ENCODE results near the gene SNX9. TPM values are rescaled to one million over a fixed set of nuclear protein-coding genes. Genes with fewer than 3 reads are reported as not detected.

SNX9 gene
- polyA plus RNA-seq, 1 donor from 2014 or later, result 7.0 TPM

DNA sequence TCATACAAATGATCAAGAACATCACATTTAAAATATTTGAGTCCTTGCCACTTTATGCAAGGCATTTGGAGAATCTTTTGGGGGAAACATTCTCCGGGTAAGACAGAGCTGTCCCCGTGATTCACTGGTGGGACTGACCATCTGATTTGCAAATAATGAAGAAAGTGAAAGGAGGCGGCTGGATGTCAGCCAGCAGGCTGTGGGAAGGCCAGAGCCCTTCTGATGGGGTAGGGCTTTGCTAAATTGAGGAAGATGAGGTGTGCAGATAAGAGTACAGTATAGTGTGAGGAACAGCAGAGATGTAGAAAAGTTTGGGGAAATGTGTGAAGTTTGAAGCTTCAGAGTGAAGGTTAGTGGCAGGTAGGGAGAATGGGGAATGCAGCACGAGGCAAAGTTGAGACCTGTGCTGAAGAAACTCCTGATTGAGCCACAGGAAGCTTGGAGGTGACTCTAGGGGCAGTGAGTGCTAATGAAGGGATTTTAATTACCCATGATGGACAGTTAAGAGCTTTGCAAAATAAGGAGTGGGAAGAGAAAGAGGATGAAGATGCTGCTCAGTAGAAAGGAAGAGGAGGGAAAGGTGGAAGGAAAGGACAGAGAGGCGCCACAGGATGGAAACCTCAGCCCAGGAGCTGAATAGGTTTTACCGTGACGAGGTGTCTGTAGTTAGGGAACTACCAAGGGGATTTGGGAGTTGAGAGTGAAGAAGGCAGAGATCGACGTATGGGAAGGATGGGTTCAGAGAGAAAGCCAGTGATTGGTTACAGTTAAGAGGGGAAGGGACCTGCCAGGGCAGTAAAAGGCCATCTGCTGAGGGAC lies 68.7 kb downstream of the SNX9 start:
- Histone ChIP-seq H3K27ac (ENCODE audit: low read length) (no peak overlapping the region), H3K9me2 (ENCODE audit: insufficient read depth, low read length) (no peaks in the 10 kb centered on the region), H3F3A (ENCODE audit: insufficient read depth, low read length, poor library complexity, severe bottlenecking) (no peaks in the 10 kb centered on the region), H3K36me3 (ENCODE audit: insufficient read depth, low read length) (no peaks in the 10 kb centered on the region), H3K4me2 (ENCODE audit: low read length) (no peak overlapping the region), H3K79me2 (replicated peaks; ENCODE audit: insufficient read depth, low read length) (no peaks in the 10 kb centered on the region), H3K9me3 (ENCODE audit: low read length) (no peaks in the 10 kb centered on the region), H4K20me1 (ENCODE audit: insufficient read depth) (no peaks in the 10 kb centered on the region), H3K9ac (ENCODE audit: low read length) (no peak overlapping the region), H3K4me3 (ENCODE audit: low read length) (no peak overlapping the region), H2AFZ (ENCODE audit: low read depth, low read length) (no peak overlapping the region), H3K27me3 (ENCODE audit: insufficient read depth, low read depth, low read length) (no peaks in the 10 kb centered on the region)
- TF ChIP-seq MXI1 (conservative IDR thresholded peaks at IDR 0.05; ENCODE audit: poor library complexity, severe bottlenecking), result no peak
- no peak for TF ChIP-seq RAD21 (conservative IDR thresholded peaks at IDR 0.05)
- TF ChIP-seq, protein P1, sequence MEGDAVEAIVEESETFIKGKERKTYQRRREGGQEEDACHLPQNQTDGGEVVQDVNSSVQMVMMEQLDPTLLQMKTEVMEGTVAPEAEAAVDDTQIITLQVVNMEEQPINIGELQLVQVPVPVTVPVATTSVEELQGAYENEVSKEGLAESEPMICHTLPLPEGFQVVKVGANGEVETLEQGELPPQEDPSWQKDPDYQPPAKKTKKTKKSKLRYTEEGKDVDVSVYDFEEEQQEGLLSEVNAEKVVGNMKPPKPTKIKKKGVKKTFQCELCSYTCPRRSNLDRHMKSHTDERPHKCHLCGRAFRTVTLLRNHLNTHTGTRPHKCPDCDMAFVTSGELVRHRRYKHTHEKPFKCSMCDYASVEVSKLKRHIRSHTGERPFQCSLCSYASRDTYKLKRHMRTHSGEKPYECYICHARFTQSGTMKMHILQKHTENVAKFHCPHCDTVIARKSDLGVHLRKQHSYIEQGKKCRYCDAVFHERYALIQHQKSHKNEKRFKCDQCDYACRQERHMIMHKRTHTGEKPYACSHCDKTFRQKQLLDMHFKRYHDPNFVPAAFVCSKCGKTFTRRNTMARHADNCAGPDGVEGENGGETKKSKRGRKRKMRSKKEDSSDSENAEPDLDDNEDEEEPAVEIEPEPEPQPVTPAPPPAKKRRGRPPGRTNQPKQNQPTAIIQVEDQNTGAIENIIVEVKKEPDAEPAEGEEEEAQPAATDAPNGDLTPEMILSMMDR (IDR thresholded peaks at IDR 0.05; ENCODE audit: poor library complexity, severe bottlenecking), result no peak
- TF ChIP-seq EZH2 (IDR thresholded peaks at IDR 0.05; ENCODE audit: borderline replicate concordance, insufficient read depth, low read length, poor library complexity, severe bottlenecking), result no peak
- no peak for TF ChIP-seq TAF1 (IDR thresholded peaks at IDR 0.05; ENCODE audit: low read depth)
- TF ChIP-seq EP300 (conservative IDR thresholded peaks at IDR 0.05; ENCODE audit: poor library complexity, severe bottlenecking), result no peak
- TF ChIP-seq, protein P2, sequence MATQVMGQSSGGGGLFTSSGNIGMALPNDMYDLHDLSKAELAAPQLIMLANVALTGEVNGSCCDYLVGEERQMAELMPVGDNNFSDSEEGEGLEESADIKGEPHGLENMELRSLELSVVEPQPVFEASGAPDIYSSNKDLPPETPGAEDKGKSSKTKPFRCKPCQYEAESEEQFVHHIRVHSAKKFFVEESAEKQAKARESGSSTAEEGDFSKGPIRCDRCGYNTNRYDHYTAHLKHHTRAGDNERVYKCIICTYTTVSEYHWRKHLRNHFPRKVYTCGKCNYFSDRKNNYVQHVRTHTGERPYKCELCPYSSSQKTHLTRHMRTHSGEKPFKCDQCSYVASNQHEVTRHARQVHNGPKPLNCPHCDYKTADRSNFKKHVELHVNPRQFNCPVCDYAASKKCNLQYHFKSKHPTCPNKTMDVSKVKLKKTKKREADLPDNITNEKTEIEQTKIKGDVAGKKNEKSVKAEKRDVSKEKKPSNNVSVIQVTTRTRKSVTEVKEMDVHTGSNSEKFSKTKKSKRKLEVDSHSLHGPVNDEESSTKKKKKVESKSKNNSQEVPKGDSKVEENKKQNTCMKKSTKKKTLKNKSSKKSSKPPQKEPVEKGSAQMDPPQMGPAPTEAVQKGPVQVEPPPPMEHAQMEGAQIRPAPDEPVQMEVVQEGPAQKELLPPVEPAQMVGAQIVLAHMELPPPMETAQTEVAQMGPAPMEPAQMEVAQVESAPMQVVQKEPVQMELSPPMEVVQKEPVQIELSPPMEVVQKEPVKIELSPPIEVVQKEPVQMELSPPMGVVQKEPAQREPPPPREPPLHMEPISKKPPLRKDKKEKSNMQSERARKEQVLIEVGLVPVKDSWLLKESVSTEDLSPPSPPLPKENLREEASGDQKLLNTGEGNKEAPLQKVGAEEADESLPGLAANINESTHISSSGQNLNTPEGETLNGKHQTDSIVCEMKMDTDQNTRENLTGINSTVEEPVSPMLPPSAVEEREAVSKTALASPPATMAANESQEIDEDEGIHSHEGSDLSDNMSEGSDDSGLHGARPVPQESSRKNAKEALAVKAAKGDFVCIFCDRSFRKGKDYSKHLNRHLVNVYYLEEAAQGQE (IDR thresholded peaks at IDR 0.05; ENCODE audit: borderline replicate concordance), result no peak

DNA sequence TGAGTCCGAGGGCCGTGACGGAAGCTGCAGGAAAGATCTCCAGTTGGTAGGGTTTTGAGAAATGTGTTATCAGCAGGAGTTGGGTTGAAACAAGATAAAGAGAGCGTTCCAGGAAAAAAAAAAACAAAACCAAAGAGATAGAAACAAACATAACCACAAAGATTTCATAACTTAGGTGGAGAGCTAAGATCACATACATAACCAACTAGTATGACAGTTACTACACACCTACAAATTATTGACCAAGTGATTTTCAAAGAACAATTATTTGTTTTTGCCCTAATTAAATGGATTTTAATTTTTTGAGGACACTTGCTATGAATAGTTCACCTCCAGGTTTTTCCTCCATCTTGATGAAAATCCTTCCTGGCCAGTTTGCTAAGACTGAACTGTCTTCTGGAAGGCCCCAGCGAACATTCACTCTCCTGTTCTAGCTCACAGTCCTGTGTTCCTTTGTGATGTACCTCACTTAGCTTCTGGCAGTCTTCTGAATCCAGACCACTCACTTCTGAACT lies 69.4 kb downstream of the SNX9 start:
- Histone ChIP-seq H3K27ac (ENCODE audit: low read length) (no peak overlapping the region), H3K9ac (ENCODE audit: low read length) (no peak overlapping the region), H3K4me2 (ENCODE audit: low read length) (no peak overlapping the region), H3K27me3 (ENCODE audit: insufficient read depth, low read depth, low read length) (no peaks in the 10 kb centered on the region), H3K9me3 (ENCODE audit: low read length) (no peaks in the 10 kb centered on the region), H2AFZ (ENCODE audit: low read depth, low read length) (no peak overlapping the region), H3K79me2 (replicated peaks; ENCODE audit: insufficient read depth, low read length) (no peaks in the 10 kb centered on the region), H3K36me3 (ENCODE audit: insufficient read depth, low read length) (no peaks in the 10 kb centered on the region), H3K4me3 (ENCODE audit: low read length) (no peak overlapping the region), H4K20me1 (ENCODE audit: insufficient read depth) (no peaks in the 10 kb centered on the region), H3F3A (ENCODE audit: insufficient read depth, low read length, poor library complexity, severe bottlenecking) (no peaks in the 10 kb centered on the region), H3K9me2 (ENCODE audit: insufficient read depth, low read length) (no peaks in the 10 kb centered on the region)
- no peak for TF ChIP-seq SMC3 (conservative IDR thresholded peaks at IDR 0.05; ENCODE audit: poor library complexity)
- TF ChIP-seq, protein P1 (IDR thresholded peaks at IDR 0.05; ENCODE audit: poor library complexity, severe bottlenecking), result no peak
- TF ChIP-seq EZH2 (IDR thresholded peaks at IDR 0.05; ENCODE audit: borderline replicate concordance, insufficient read depth, low read length, poor library complexity, severe bottlenecking), result no peak
- TF ChIP-seq POLR2AphosphoS5 (IDR thresholded peaks at IDR 0.05), result no peak
- no peak for TF ChIP-seq EP300 (conservative IDR thresholded peaks at IDR 0.05; ENCODE audit: poor library complexity, severe bottlenecking)
- TF ChIP-seq RAD21 (conservative IDR thresholded peaks at IDR 0.05), result no peak
- no peak for TF ChIP-seq MXI1 (conservative IDR thresholded peaks at IDR 0.05; ENCODE audit: poor library complexity, severe bottlenecking)
- TF ChIP-seq, protein P2 (IDR thresholded peaks at IDR 0.05; ENCODE audit: borderline replicate concordance), result no peak
- TF ChIP-seq TAF1 (IDR thresholded peaks at IDR 0.05; ENCODE audit: low read depth), result no peak

Measured in neural cell (in vitro differentiated cells).